GM23248 (cell line): ENCODE measurements around the gene SPTBN4. TPM values are rescaled to one million over a fixed set of nuclear protein-coding genes. Genes with fewer than 3 reads are reported as not detected.

Source experiments
- DNase-seq: peaks from one replicate; pipeline ENCODE4 v3.0.0-alpha.2; 2015
- H2AFZ ChIP-seq: fragments of 200-600 bp; sonication (generic); 2 replicates; pipeline ENCODE4 v1.6.1; 2016; ENCODE audit warnings: antibody characterized with exemption
- H3F3A ChIP-seq: fragments of 200-600 bp; sonication (generic); 2 replicates; pipeline ENCODE4 v1.6.1; 2016; ENCODE audit warnings: mild to moderate bottlenecking, antibody characterized with exemption, mixed run types; ENCODE audit not compliant: insufficient read depth
- H3K27ac ChIP-seq: fragments of 200-600 bp; sonication (generic); 2 replicates; pipeline ENCODE4 v1.5.1; 2016; ENCODE audit warnings: mild to moderate bottlenecking
- H3K27me3 ChIP-seq: fragments of 200-600 bp; sonication (generic); replicated peaks from 2 replicates; pipeline ENCODE4 v1.6.1; 2016; ENCODE audit warnings: mild to moderate bottlenecking; ENCODE audit not compliant: insufficient read depth
- H3K36me3 ChIP-seq: fragments of 200-600 bp; sonication (generic); 2 replicates; pipeline ENCODE4 v1.6.1; 2016; ENCODE audit warnings: low read depth, mild to moderate bottlenecking
- H3K4me1 ChIP-seq: fragments of 200-600 bp; sonication (generic); 2 replicates; pipeline ENCODE4 v1.6.1; 2016; ENCODE audit warnings: mild to moderate bottlenecking; ENCODE audit not compliant: insufficient read depth
- H3K4me2 ChIP-seq: fragments of 200-600 bp; sonication (generic); one replicate; pipeline ENCODE4 v1.6.1; 2016; ENCODE audit warnings: mild to moderate bottlenecking; ENCODE audit not compliant: unreplicated experiment
- H3K4me3 ChIP-seq: fragments of 200-600 bp; sonication (generic); 2 replicates; pipeline ENCODE4 v1.5.1; 2016; ENCODE audit warnings: mild to moderate bottlenecking
- H3K79me2 ChIP-seq: fragments of 200-600 bp; sonication (generic); 2 replicates; pipeline ENCODE4 v1.6.1; 2016; ENCODE audit warnings: mild to moderate bottlenecking; ENCODE audit not compliant: insufficient read depth
- H3K9ac ChIP-seq: fragments of 200-600 bp; sonication (generic); 2 replicates; pipeline ENCODE4 v1.6.1; 2016; ENCODE audit warnings: mild to moderate bottlenecking
- H3K9me2 ChIP-seq: fragments of 200-600 bp; sonication (generic); 2 replicates; pipeline ENCODE4 v1.6.1; 2016; ENCODE audit warnings: mixed run types, mild to moderate bottlenecking, moderate library complexity; ENCODE audit not compliant: insufficient read depth
- H3K9me3 ChIP-seq: fragments of 200-600 bp; sonication (generic); one replicate; pipeline ENCODE4 v1.6.1; 2017; ENCODE audit warnings: low read depth
- H4K20me1 ChIP-seq: fragments of 200-600 bp; sonication (generic); 2 replicates; pipeline ENCODE4 v1.6.0; 2016; ENCODE audit not compliant: insufficient read depth
- EZH2 ChIP-seq: fragments of 200-600 bp; sonication (generic); IDR thresholded peaks from 2 replicates; pipeline ENCODE4 v1.6.1; 2018; ENCODE audit warnings: antibody characterized with exemption, mild to moderate bottlenecking; ENCODE audit not compliant: insufficient read depth, poor library complexity, severe bottlenecking
- EZH2phosphoT487 ChIP-seq: fragments of 200-600 bp; sonication (generic); IDR thresholded peaks from 2 replicates; pipeline ENCODE4 v1.6.1; 2018; ENCODE audit warnings: antibody characterized with exemption, moderate library complexity, mild to moderate bottlenecking, low read depth; ENCODE audit not compliant: insufficient read depth
- WGBS, 2 experiments: methylation state at CpG; one replicate each; pipeline ENCODE4 v1.1.6; 2015 to 2017; ENCODE audit warnings: low lambda C conversion rate in 2 of 2, low coverage in 1 of 2; ENCODE audit errors: missing lambda C conversion rate in 2 of 2; 5-methylcytosine and 5-hydroxymethylcytosine counted together
- in situ Hi-C: fragments of 300-500 bp; cut with MboI; formaldehyde crosslinking; loops from 2 replicates; pipeline ENCODE4 v1.15.0; 2020
- polyA plus RNA-seq: library from polyadenylated mRNA; unstranded; fragments of >200 nt; fragmentation: Nextera tagmentation; extraction: Ambion mirVana; gene quantifications from 2 replicates; pipeline ENCODE4 v1.2.1, GENCODE V29; 2016
- total RNA-seq: library from RNA; depleted of rRNA; stranded (reverse); fragments of >200 nt; shearing (Covaris generic); gene quantifications from 2 replicates; pipeline ENCODE4 v1.2.3, GENCODE V29; 2014

The SPTBN4 gene
- total and polyA plus RNA-seq, 2 experiments from 2014 or later, result 0.69 to 2.1 TPM

DNA sequence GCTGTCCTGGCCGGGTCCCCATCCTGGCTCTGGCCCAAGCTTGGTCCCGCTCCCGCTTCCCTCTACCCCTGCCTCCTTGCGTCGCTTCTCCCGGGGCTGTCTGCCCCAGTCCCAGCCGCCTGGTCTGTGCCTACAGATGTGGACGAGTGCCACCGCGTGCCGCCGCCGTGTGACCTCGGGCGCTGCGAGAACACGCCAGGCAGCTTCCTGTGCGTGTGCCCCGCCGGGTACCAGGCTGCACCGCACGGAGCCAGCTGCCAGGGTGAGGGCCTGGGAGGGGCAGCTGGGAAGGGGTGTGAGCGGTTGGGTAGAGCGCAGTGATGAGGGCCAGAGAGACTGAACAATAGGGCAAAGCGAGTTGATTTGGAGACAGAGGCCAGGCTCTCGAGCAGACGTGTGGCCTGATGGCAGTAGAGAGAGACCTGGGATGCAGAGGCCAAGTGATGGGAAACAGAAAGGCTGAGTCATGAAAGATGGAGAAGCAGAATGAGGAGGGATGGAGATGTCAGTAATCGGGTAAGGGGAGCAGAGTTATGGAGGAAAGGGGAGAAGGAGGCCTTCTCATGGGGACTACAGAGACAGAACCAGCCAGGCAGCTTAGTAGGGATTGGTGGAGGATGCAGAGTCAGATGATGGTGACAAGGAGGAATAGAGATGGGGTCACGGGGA is 143.7 kb downstream of the SPTBN4 start:
- Histone ChIP-seq H3K36me3 (no peaks in the 10 kb centered on the region), H3K27ac (peak overlapping the region; percentile 80), H4K20me1 (no peaks in the 10 kb centered on the region), H3K9me2 (no peaks in the 10 kb centered on the region), H3K4me2 (peak overlapping the region; percentile 76), H2AFZ (peak overlapping the region; percentile 78), H3K79me2 (no peaks in the 10 kb centered on the region; the same call in 1 of the 2 replicates), H3K9ac (peak overlapping the region; percentile 78), H3F3A (0 out of 2 replicates have a peak, but pooled peaks cover 4% of the 10 kb centered on the region), H3K9me3 (no peaks in the 10 kb centered on the region), H3K27me3 (no peaks in the 10 kb centered on the region), H3K4me3 (peak overlapping the region; percentile 68), H3K4me1 (peaks cover 18% of the 10 kb centered on the region)
- no peak for TF ChIP-seq EZH2
- no peak for TF ChIP-seq EZH2phosphoT487
- in situ Hi-C loops, result no loop called here
- 7 to 9% methylated on average over 29 of the region's 29 CpGs for WGBS, 2 experiments
- DNase-seq, result peak; percentile 63

DNA sequence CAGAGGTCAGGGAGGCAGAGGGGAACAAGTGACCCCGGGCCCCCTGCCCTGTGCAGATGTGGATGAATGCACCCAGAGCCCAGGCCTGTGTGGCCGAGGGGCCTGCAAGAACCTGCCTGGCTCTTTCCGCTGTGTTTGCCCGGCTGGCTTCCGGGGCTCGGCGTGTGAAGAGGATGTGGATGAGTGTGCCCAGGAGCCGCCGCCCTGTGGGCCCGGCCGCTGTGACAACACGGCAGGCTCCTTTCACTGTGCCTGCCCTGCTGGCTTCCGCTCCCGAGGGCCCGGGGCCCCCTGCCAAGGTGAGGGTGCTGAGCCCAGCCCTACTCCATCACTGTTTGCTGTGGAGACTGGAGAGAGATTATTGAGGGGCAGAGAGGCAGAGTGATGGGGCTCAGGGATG is 144.3 kb downstream of the SPTBN4 start:
- H3K9me2 ChIP-seq, result no peaks in the 10 kb centered on the region
- no peaks in the 10 kb centered on the region for H3K27me3 ChIP-seq
- H3K27ac ChIP-seq, result peak overlapping the region; percentile 80
- H3K4me3 ChIP-seq, result peak overlapping the region; percentile 68
- H2AFZ ChIP-seq, result peak overlapping the region; percentile 78
- in situ Hi-C loops, result no loop called here
- H3F3A ChIP-seq, result 0 out of 2 replicates have a peak, but pooled peaks cover 4% of the 10 kb centered on the region
- peak overlapping the region; percentile 78 for H3K9ac ChIP-seq
- H3K9me3 ChIP-seq, result no peaks in the 10 kb centered on the region
- no peaks in the 10 kb centered on the region for H4K20me1 ChIP-seq
- peaks cover 20% of the 10 kb centered on the region for H3K4me1 ChIP-seq
- H3K36me3 ChIP-seq, result no peaks in the 10 kb centered on the region
- no peaks in the 10 kb centered on the region; the same call in 1 of the 2 replicates for H3K79me2 ChIP-seq
- H3K4me2 ChIP-seq, result peak overlapping the region; percentile 76
- 40 to 46% methylated on average over 10 to 15 of the region's 15 CpGs for WGBS, 2 experiments
- TF ChIP-seq EZH2phosphoT487, result no peak
- TF ChIP-seq EZH2, result no peak
- DNase-seq, result peak; percentile 77

DNA sequence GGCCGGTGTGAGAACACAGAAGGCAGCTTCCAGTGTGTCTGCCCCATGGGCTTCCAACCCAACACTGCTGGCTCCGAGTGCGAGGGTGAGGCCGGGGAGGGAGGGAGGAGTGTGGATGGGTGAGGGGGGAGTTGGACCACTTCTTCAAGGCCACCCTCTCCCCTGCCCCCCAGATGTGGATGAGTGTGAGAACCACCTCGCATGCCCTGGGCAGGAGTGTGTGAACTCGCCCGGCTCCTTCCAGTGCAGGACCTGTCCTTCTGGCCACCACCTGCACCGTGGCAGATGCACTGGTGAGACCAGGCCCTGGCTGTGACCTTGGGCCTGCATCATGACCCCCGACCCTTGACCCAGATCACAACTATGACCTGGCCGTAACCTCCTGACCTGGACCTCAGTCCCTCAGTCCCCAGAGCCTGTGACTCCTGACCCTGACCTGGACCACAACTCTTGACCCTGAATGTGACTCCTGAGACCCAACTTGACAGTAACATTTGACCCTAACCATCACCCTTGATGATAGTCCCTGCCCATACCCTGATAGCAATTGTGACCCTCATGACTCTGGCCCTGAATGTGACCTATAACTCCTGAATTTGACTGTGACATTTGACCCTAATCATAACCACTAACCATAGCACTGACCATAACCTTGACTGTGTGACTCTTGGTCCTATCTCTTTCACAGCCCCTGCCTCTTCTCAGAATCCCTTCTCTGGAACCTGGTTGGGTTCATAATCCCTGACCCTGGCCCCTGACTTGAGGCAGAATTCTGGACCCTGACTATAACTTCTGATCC is 145.3 kb downstream of the SPTBN4 start:
- Histone ChIP-seq H3K27me3 (no peaks in the 10 kb centered on the region), H3K4me1 (peaks cover 20% of the 10 kb centered on the region), H2AFZ (no peak overlapping the region), H3K4me3 (no peak overlapping the region; the same call in 1 of the 2 replicates), H4K20me1 (no peaks in the 10 kb centered on the region), H3F3A (0 out of 2 replicates have a peak, but pooled peaks cover 4% of the 10 kb centered on the region), H3K36me3 (no peaks in the 10 kb centered on the region), H3K9me3 (no peaks in the 10 kb centered on the region), H3K79me2 (no peaks in the 10 kb centered on the region; the same call in 1 of the 2 replicates), H3K9ac (peak overlapping the region; percentile 78; the same call in 1 of the 2 replicates), H3K27ac (peak overlapping the region; percentile 80; the same call in 1 of the 2 replicates), H3K9me2 (no peaks in the 10 kb centered on the region), H3K4me2 (peak overlapping the region; percentile 76)
- DNase-seq, result no peak
- in situ Hi-C loops, result no loop called here
- WGBS, 2 experiments, result 92 to 96% methylated on average over 5 to 10 of the region's 10 CpGs
- TF ChIP-seq EZH2 (no peak), EZH2phosphoT487 (no peak)
